GM18511 (cell line): ENCODE data around the gene H2AZ2.
"Not testable (repeated sequence)": the region's sequence is repeated elsewhere in the genome, so short reads cannot be mapped to it uniquely, and the experiment has no call there.

Experiments
- ATAC-seq: cut with Tn5 transposase; IDR thresholded peaks from one replicate; pipeline ENCODE4 v1.9.1; 2021; ENCODE audit warnings: mild to moderate bottlenecking, moderate library complexity; ENCODE audit not compliant: unreplicated experiment

Gene H2AZ2

GRCh38 chr7:44871918-44872317, 24.0 kb upstream of the H2AZ2 start:
- not testable (repeated sequence) for ATAC-seq

DNA sequence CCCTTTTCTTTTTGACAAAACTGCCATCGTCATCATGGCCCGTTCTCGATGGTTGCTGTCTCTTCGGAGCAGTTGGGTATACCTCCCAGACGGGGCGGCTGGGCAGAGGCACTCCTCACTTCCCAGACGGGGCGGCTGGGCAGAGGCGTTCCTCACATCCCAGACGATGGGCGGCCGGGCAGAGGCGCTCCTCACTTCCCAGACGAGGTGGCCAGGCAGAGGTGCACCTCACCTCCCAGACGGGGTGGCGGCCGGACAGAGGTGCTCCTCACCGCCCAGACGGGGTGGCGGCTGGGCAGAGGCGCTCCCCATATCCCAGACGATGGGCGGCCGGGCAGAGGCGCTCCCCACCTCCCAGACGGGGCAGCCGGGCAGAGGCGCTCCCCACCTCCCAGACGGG, 22.9 kb upstream of the H2AZ2 start:
- ATAC-seq = not testable (repeated sequence)

DNA sequence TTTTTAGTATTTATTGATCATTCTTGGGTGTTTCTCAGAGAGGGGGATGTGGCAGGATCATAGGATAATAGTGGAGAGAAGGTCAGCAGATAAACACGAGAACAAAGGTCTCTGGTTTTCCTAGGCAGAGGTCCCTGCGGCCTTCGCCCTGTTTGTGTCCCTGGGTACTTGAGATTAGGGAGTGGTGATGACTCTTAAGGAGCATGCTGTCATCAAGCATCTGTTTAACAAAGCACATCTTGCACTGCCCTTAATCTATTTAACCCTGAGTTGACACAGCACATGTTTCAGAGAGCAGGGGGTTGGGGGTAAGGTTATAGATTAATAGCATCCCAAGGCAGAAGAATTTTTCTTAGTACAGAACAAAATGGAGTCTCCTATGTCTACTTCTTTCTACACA, 22.4 kb upstream of the H2AZ2 start:
- not testable (repeated sequence) for ATAC-seq

- ATAC-seq = no peak
Measured at GRCh38 chr7:44867073-44867995, 19.4 kb upstream of the H2AZ2 start.

- not testable (repeated sequence) for ATAC-seq
Measured at GRCh38 chr7:44861949-44862348, 14.1 kb upstream of the H2AZ2 start.

DNA sequence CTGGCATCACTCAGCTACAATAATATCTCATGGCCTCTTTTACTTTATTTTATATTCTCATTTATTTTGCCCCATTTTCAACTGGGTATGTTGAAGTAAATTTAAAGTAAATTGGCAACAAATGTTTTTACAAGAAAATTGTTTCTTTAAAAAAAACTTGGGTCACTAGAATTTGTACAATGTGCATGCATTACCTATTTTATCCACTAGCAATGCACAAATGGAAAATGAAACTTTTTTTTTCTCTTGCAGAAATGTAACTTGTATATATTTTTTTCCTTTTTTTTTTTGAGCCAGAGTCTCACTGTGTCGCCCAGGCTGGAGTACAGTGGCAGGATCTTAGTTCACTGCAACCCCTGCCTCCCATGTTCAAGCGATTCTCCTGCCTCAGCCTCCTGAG, 10.3 kb upstream of the H2AZ2 start:
- ATAC-seq = no peak

GRCh38 chr7:44854644-44855364, 6.9 kb upstream of the H2AZ2 start:
- no peak for ATAC-seq

GRCh38 chr7:44853391-44853790, 5.5 kb upstream of the H2AZ2 start:
- no peak for ATAC-seq

DNA sequence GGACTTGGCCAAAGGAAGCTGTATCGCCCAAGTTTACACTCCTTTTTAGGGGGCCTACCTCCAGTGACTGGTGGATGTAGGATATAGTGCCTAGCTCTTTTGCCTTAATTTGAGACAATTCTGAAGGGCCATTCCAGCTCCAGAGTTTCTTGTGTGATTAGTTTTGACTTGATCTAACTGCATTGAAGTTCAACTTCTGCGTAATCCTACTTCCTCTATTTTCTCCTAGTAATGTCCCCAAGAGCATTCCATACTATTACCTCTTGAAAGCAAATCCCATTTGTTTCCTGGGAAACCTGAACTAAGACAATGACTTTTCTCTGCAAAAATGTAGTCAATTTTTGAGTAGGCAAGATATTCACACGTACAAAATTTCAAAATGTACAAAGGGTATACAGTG, 4.7 kb upstream of the H2AZ2 start:
- no peak for ATAC-seq

DNA sequence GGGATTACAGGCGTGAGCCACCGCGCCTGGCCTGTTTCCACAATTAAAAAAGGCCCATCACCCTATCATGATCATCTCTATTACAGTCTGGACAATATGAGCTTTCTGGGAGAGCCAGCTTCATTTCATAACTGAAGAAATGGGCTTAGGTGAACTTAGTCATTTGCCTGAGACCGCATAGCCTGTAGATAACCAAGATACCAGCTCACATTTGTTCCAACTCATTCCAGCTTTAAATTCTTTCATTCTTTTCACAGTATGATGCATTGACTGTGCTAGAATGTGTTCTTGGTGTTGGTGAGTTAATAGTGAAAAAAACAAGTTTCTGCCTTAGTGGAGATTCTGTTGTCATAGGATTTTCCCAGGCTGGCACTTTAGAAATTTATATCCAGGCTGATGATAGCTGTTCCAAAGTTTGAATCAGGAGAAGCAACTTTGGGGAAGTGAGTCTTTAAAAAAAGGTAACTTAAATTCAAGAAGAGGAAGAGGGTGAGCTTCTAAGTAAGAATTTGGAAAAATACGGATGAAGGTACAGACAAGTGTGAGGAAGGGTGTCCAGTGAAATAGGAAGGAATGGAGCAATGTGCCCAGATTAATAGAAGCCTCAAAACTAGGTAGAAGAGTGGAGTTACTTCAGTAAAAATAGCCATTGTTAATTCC, 2.1 kb upstream of the H2AZ2 start:
- no peak for ATAC-seq

DNA sequence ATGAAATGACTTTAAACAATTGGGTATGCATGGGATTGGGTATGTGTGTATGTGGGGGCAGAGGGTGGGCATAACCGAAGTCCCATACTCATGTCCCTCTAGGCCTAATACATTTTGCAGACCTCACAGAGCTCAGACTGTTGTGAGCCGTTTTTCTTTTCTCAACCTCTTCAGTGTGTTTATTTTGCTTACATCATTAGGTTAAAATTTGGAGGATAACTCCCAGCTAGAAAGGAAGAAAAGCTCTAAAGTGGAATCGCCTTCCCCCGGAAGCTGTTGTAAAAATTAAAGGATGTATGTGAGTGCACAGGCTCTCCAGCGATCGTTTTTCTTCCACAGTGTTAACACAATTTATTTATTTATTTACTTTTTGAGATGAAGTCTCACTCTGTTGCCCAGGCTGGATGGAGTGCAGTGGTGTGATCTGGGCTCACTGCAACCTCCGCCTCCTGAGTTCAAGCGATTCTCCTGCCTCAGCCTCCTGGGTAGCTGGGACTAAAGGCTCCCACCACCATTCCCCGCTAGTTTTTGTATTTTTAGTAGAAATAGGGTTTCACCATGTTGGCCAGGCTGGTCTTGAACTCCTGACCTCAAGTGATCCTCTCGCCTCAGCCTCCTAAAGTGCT, 1.5 kb upstream of the H2AZ2 start:
- no peak for ATAC-seq

GRCh38 chr7:44847509-44847919, 373 bp downstream of the H2AZ2 start:
- peak; percentile 70 for ATAC-seq

DNA sequence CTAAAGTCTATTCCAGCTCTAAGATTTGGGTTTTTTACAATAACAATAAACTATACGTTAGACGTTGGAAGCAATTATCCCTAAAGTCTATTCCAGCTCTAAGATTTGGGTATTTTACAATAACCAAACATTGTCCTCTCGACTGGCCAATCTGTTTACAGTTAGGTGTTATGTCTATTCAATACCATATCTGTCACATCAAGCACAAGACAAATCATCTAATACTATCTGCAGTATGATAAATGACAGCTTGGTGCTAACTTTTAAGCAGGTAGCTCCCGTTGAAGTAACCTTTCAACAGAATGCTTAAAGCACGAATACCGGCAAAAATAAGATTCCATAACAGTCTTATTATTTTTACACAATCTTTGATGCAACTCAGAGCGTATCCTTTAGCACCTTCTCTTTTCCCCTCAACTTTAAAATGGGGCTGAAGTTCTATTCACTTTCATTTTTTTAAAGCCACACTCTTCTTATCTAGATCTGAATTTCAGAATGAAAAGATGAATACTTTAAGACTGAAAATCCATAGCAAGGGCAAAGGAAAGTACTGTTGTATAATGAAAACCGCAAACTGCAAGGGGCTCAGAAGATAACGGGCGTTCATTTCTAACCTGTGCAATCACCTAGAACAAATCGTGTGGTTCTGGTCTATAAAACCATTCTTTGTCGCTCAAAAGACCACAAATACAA, 925 bp downstream of the H2AZ2 start:
- no peak for ATAC-seq

GRCh38 chr7:44846390-44846789, 1.5 kb downstream of the H2AZ2 start:
- not testable (repeated sequence) for ATAC-seq

DNA sequence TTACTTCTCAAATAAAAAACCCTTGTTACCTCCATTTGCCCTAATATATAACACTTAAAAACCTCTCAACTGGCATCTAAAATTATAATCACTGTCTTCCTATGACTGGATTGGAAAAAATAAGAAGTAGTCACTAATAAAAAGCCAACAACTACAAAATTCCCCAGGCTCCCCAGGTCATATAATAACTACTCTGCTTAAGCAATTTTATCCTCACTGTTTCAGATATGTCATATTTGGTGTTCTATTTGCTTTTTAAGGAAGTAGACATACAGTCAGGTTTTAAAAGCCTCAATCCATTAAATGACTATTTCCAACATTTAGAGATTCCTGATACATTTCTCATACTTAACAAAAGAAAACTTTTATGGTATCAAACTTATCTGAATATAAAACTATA, 2.4 kb downstream of the H2AZ2 start:
- ATAC-seq = no peak

GRCh38 chr7:44843440-44843839, 4.4 kb downstream of the H2AZ2 start:
- not testable (repeated sequence) for ATAC-seq

DNA sequence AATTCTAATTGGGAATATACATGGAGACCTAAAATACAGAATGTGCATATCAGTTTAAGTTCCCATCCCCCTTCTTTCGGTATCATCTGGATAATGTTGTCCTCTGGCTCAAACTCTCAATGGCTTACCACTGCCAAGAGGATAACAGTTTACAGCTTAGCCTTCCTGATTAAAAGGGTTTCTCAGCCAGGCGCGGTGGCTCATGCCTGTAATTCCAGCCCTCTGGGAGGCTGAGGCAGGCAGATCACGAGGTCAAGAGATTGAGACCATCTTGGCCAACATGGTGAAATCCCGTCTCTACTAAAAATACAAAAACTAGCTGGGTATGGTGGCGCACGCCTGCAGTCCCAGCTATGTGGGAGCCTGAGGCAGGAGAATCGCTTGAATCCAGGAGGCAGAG, 5.2 kb downstream of the H2AZ2 start:
- ATAC-seq = not testable (repeated sequence)

DNA sequence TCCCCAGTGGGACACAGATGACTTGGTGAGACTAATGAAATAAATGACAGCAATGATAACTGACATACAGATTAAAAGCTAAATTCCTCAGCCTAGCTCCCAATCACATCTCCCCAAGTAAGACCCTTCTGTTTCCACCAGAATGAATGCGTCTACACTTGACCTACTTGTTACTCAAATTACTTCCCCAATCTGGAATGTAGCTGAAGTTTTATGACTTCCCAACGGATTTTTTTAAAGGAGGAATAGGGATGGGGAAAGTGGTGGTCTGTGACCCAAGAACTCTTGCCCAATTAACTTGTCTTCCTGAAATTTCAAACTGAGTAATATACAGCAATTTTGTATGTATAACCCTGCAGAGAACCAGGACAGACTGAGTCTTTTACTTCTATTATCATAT, 9.1 kb downstream of the H2AZ2 start:
- no peak for ATAC-seq

DNA sequence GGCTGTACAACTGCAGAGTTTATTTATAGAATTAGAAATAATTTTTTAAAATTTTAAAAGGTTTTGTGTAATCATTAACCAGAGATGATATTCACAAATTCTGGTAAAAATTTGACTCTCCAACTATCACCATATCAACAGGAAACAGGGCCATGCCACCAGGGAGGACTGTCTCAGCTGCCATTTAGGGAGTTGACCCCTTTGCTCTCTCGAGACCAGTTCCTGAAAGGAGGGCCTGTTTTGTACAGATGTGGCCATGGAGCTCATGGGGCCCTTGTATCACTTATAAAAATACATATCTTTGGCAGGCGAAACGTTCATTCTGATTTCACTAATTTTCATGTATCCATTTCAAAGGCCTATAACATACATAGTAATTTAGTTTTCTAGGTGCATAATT, 20.3 kb downstream of the H2AZ2 start:
- ATAC-seq = no peak

- no peak for ATAC-seq
Measured at GRCh38 chr7:44824894-44825526, 22.9 kb downstream of the H2AZ2 start.
